ENCODE results near the gene LAMA5. TPM values are rescaled to one million over a fixed set of nuclear protein-coding genes. Genes with fewer than 3 reads are reported as not detected.

Gene LAMA5
- total and polyA plus RNA-seq, 2 experiments from 2014 or later: 201 to 298 TPM

DNA sequence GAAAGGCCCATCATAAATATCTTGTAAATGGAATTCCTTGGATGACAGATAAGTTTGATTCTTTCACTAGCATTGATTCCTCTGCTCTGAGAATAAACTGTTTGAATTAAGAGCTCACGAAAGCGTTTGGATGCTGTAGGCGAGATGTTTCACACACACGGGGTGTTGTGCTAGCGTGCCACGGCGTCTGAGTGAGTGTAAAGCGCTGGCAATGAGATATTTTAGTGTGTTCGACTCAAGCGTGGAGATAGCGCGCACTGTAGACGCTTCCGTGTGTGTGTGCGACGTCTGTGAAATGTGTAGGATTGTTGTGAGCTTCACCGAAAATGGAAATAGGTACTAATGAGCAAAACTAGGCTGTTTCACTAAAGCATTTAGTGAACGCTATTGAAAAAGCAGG is 93.7 kb downstream of the LAMA5 start:
- DNase-seq (ENCODE audit: low spot score) (no peak), ATAC-seq (no peak)
- H3F3A ChIP-seq (replicated peaks; ENCODE audit: low read depth): no peaks in the 10 kb centered on the region
- H3K27ac Mint-ChIP-seq: no peak overlapping the region
- TF ChIP-seq, protein P1, sequence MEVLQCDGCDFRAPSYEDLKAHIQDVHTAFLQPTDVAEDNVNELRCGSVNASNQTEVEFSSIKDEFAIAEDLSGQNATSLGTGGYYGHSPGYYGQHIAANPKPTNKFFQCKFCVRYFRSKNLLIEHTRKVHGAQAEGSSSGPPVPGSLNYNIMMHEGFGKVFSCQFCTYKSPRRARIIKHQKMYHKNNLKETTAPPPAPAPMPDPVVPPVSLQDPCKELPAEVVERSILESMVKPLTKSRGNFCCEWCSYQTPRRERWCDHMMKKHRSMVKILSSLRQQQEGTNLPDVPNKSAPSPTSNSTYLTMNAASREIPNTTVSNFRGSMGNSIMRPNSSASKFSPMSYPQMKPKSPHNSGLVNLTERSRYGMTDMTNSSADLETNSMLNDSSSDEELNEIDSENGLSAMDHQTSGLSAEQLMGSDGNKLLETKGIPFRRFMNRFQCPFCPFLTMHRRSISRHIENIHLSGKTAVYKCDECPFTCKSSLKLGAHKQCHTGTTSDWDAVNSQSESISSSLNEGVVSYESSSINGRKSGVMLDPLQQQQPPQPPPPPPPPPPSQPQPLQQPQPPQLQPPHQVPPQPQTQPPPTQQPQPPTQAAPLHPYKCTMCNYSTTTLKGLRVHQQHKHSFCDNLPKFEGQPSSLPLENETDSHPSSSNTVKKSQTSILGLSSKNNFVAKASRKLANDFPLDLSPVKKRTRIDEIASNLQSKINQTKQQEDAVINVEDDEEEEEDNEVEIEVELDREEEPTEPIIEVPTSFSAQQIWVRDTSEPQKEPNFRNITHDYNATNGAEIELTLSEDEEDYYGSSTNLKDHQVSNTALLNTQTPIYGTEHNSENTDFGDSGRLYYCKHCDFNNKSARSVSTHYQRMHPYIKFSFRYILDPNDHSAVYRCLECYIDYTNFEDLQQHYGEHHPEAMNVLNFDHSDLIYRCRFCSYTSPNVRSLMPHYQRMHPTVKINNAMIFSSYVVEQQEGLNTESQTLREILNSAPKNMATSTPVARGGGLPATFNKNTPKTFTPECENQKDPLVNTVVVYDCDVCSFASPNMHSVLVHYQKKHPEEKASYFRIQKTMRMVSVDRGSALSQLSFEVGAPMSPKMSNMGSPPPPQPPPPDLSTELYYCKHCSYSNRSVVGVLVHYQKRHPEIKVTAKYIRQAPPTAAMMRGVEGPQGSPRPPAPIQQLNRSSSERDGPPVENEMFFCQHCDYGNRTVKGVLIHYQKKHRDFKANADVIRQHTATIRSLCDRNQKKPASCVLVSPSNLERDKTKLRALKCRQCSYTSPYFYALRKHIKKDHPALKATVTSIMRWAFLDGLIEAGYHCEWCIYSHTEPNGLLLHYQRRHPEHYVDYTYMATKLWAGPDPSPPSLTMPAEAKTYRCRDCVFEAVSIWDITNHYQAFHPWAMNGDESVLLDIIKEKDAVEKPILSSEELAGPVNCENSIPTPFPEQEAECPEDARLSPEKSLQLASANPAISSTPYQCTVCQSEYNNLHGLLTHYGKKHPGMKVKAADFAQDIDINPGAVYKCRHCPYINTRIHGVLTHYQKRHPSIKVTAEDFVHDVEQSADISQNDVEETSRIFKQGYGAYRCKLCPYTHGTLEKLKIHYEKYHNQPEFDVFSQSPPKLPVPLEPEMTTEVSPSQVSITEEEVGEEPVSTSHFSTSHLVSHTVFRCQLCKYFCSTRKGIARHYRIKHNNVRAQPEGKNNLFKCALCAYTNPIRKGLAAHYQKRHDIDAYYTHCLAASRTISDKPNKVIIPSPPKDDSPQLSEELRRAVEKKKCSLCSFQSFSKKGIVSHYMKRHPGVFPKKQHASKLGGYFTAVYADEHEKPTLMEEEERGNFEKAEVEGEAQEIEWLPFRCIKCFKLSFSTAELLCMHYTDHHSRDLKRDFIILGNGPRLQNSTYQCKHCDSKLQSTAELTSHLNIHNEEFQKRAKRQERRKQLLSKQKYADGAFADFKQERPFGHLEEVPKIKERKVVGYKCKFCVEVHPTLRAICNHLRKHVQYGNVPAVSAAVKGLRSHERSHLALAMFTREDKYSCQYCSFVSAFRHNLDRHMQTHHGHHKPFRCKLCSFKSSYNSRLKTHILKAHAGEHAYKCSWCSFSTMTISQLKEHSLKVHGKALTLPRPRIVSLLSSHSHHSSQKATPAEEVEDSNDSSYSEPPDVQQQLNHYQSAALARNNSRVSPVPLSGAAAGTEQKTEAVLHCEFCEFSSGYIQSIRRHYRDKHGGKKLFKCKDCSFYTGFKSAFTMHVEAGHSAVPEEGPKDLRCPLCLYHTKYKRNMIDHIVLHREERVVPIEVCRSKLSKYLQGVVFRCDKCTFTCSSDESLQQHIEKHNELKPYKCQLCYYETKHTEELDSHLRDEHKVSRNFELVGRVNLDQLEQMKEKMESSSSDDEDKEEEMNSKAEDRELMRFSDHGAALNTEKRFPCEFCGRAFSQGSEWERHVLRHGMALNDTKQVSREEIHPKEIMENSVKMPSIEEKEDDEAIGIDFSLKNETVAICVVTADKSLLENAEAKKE (CRISPR knock-in tag; IDR thresholded peaks at IDR 0.05): no peak
- no peak for TF ChIP-seq EZH2phosphoT487 (IDR thresholded peaks at IDR 0.05; ENCODE audit: unreplicated experiment)
- no peak for TF ChIP-seq REST (IDR thresholded peaks at IDR 0.05; ENCODE audit: unreplicated experiment)
- no peak for TF ChIP-seq CTCF (conservative IDR thresholded peaks at IDR 0.05; ENCODE audit: low read depth in 2 of 2)
- TF ChIP-seq CREB1 (CRISPR knock-in tag; IDR thresholded peaks at IDR 0.05; ENCODE audit: low read depth): no peak
- no peak overlapping the region for H3K27ac ChIP-seq (ENCODE audit: low read depth)
- H3K27me3 Mint-ChIP-seq (ENCODE audit: insufficient read depth, low read depth, poor library complexity): no peaks in the 10 kb centered on the region
- no peak overlapping the region for H3K4me3 ChIP-seq
- no peaks in the 10 kb centered on the region for H3K4me1 ChIP-seq (ENCODE audit: insufficient read depth)
- no peaks in the 10 kb centered on the region for H3K79me2 ChIP-seq (replicated peaks; ENCODE audit: insufficient read depth)
- H2AFZ ChIP-seq: no peak overlapping the region
- H3K9me3 Mint-ChIP-seq: no peaks in the 10 kb centered on the region
- H3K9me2 ChIP-seq (ENCODE audit: insufficient read depth): no peaks in the 10 kb centered on the region
- H3K36me3 Mint-ChIP-seq (ENCODE audit: low read depth): peaks cover 17% of the 10 kb centered on the region
- H3K4me2 ChIP-seq: no peak overlapping the region
- H3K4me1 Mint-ChIP-seq: peaks cover 3% of the 10 kb centered on the region; the same call in 1 of the 3 replicates
- H3K36me3 ChIP-seq (ENCODE audit: insufficient read depth): no peaks in the 10 kb centered on the region
- no peaks in the 10 kb centered on the region for H3K27me3 ChIP-seq (ENCODE audit: insufficient read depth)
- H4K20me1 ChIP-seq (replicated peaks; ENCODE audit: insufficient read depth): no peaks in the 10 kb centered on the region; the same call in 1 of the 2 replicates
- no peak overlapping the region for H3K4me3 Mint-ChIP-seq

Measured in GM23338 (cell line).